Coronary artery (tissue), 2 donors: ENCODE data around the gene DSCAML1.

Source experiments
- DNase-seq: peaks from one replicate; pipeline ENCODE4 v3.0.0-alpha.2; 2017; ENCODE audit warnings: low spot score
- H3K27ac ChIP-seq, 2 donors: fragments of 200-600 bp; sonication (generic); one replicate each; pipeline ENCODE4 v1.5.1; 2016 to 2019
- H3K4me3 ChIP-seq: fragments of 200-600 bp; sonication (generic); 2 replicates; pipeline ENCODE4 v1.5.1; 2016; ENCODE audit warnings: mild to moderate bottlenecking, moderate library complexity
- TF ChIP-seq, protein P1 (sequence below): fragments of 200-600 bp; sonication (generic); IDR thresholded peaks from one replicate; pipeline ENCODE4 v1.5.1; 2019; ENCODE audit warnings: antibody characterized with exemption

Gene DSCAML1

DNA sequence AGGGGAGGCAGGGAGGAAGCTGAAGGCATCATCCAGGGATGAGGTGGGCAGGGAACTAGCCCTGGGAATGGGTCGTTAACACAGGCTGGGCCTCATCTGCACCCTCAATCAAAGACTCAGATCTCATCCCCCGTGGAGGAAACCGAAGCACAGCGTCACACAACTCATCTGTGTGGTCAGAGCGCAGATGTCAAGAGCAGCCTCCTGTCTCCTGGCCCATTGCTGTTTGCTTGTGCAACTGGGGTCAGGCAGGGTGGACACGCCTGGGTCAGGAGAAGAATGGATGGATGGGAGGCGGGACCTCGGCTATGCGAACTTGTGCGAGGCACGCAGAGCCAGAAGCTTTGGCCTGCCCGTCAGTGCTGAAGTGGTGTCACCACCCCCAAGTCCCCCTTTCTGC is 251.3 kb downstream of the DSCAML1 start:
- no peak overlapping the region for H3K4me3 ChIP-seq
- DNase-seq = no peak
- no peak overlapping the region for H3K27ac ChIP-seq
- TF ChIP-seq, protein P1, sequence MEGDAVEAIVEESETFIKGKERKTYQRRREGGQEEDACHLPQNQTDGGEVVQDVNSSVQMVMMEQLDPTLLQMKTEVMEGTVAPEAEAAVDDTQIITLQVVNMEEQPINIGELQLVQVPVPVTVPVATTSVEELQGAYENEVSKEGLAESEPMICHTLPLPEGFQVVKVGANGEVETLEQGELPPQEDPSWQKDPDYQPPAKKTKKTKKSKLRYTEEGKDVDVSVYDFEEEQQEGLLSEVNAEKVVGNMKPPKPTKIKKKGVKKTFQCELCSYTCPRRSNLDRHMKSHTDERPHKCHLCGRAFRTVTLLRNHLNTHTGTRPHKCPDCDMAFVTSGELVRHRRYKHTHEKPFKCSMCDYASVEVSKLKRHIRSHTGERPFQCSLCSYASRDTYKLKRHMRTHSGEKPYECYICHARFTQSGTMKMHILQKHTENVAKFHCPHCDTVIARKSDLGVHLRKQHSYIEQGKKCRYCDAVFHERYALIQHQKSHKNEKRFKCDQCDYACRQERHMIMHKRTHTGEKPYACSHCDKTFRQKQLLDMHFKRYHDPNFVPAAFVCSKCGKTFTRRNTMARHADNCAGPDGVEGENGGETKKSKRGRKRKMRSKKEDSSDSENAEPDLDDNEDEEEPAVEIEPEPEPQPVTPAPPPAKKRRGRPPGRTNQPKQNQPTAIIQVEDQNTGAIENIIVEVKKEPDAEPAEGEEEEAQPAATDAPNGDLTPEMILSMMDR = no peak

DNA sequence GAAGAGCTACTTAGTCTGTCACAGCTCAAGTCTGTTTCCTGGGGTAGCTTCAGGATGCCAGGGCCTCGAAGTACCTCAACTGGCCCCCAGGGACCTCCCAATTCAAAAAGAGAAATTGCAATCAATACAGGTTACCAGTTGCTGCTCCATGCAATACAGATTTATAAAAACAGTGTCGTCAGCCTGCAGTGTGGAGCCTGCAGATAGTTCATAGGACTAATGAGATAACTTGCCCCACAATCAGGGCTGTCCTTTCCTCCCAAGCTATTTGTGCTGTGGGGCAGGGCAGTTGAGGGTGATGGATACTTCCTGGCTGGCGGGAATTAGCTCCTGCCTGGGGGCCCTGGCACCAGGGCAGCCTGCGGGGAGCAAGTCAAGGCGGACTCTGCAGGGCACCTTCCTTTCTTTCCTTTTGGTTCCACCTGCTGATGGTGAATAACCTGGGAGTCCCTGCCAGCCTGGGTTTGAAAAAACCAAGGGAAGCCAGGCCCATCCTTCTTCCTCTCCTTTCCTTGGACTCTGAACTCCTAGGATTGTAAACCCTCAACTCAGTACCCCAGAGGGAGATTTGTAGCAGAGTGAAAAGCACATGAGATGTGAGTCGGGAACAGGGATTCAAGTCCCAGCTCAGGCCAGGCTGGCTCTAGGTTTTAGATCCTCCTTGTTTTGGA is 252.8 kb downstream of the DSCAML1 start:
- no peak overlapping the region for H3K4me3 ChIP-seq
- no peak overlapping the region for H3K27ac ChIP-seq
- no peak for DNase-seq
- TF ChIP-seq, protein P1 = no peak

DNA sequence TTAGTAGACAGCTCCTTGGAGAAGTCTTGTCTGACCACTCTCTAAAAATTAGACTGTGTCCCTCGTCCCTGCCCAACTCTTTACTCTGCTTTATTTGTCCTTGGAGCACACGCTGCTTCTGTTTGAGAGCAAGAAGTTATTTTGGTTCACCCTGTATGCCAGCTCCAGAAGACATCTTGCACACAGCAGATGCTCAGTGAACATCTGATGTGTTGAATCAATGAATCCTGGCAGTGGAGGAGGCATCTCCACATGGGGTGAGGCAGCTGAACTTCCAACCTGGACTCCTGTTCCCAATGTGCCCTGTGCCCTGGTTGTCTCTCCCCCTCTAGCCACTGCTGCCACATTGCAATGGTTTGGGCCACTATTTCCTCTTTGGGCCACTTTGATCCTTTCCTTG is 255.8 kb downstream of the DSCAML1 start:
- TF ChIP-seq, protein P1 = no peak
- no peak overlapping the region for H3K27ac ChIP-seq
- no peak for DNase-seq
- no peak overlapping the region for H3K4me3 ChIP-seq

DNA sequence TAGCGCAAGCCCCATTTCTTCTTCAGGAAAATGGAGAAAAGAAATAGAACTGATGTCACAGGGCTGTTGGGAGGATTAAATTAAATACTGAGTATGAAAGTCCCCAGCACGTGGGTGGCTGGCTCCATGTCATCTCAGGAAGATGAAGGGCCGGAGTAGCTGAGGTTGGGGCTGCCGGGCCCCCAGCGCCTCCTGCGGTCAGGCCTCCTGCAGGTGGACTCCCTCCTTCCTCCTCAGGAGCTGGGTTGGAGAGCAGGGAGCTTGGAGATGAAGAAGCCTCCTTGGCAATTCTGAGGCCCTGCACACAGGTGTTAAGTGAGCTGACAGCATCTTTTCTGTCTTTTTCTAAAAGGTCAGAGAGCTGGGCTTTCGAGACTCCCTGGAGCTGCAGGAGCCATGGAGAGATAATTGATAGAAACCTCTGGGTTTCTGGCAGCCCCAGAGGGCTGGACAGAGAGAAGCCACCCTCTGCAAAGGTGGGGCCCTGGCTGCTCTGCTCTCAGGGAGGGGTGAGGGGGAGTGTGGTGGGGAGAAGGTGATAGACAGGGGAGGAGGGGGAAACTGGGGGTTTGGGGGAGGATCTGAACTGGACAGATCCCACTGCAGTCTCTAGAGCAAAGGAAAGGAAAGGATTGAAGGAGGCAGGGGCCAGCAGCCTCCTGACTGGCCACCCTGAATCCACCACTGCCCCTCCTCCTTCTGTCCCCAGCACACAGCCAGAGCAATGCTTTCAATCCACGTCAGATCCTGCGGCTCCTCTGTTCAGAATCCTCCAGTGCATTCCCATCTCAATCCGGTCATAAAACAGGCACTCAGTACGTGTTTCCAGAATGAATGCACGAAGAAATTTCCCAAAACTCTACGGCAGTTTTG is 258.5 kb downstream of the DSCAML1 start:
- H3K27ac ChIP-seq = no peak overlapping the region
- H3K4me3 ChIP-seq = no peak overlapping the region
- TF ChIP-seq, protein P1 = no peak
- DNase-seq = no peak

DNA sequence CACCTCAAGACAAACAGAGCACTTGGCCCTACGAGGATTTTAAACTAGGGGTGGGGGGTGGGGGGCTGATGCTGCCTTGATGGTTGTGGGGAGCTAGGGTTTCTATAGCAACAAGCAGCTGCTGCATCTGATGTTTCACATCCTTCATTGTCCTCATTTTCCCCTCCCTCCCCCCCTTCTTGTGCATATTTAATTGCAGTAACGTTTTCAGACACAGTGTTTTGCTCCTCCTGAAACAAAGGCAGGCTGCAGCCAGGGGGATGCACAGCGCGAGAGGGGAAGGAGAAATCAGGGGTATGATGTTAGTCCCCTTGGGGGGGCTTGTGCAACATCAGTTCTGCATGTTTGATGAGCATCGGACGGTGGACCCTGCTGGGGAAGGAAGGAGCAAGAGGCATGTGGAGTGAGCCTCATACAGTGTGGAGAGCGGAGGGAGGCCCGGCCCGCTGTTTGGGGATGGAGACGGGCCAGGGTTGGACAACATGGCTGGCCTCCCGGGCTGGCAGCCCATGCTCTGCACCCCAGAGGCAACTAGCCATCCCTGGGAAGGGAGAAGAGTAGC is 261.1 kb downstream of the DSCAML1 start:
- no peak overlapping the region for H3K27ac ChIP-seq

DNA sequence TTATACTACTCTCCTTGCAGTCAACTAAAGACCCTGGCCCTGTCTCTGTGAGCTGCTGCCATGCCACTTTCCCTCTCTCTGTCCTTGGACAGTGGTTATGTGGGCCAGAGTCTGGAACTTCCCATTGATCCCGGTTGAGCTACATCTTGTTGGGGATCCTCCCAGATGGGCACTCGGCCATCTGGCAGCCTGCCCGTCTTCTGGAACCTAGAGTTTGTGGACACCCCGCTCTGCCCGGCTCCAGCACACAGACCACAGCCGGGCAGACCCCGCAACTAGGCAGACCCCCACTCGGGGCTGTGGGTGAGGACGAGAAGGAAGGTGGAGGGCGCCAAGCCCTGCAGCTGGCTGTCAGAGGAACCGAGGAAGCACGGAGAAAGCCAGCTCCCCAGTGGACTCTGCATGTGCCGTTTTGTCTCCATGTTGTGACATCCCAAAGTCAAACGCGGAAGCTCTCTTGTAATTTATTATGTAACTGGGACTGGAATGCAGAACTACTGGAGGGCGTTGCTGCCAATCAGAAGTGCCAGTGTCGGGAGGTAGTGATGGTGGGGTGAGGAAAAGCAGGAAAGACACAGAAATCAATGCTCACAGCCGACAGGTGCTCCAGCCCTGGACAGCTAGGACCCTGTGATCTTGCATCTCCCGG is 261.7 kb downstream of the DSCAML1 start:
- Histone ChIP-seq H3K27ac (no peak overlapping the region), H3K4me3 (peak overlapping the region; percentile 36)
- DNase-seq = no peak
- TF ChIP-seq, protein P1 = no peak

More for the DNA sequence above, 261.1 kb downstream of the DSCAML1 start:
- TF ChIP-seq, protein P1 = no peak
- DNase-seq = no peak
- H3K4me3 ChIP-seq = peak overlapping the region; percentile 36
